GM21528 (cell line): Measurements from ENCODE around the gene FASTK.

ENCODE experiments used
- ATAC-seq: cut with Tn5 transposase; IDR thresholded peaks from one replicate; pipeline ENCODE4 v1.9.1; 2021; ENCODE audit warnings: mild to moderate bottlenecking, moderate library complexity; ENCODE audit not compliant: unreplicated experiment, low FRiP score

FASTK gene

DNA sequence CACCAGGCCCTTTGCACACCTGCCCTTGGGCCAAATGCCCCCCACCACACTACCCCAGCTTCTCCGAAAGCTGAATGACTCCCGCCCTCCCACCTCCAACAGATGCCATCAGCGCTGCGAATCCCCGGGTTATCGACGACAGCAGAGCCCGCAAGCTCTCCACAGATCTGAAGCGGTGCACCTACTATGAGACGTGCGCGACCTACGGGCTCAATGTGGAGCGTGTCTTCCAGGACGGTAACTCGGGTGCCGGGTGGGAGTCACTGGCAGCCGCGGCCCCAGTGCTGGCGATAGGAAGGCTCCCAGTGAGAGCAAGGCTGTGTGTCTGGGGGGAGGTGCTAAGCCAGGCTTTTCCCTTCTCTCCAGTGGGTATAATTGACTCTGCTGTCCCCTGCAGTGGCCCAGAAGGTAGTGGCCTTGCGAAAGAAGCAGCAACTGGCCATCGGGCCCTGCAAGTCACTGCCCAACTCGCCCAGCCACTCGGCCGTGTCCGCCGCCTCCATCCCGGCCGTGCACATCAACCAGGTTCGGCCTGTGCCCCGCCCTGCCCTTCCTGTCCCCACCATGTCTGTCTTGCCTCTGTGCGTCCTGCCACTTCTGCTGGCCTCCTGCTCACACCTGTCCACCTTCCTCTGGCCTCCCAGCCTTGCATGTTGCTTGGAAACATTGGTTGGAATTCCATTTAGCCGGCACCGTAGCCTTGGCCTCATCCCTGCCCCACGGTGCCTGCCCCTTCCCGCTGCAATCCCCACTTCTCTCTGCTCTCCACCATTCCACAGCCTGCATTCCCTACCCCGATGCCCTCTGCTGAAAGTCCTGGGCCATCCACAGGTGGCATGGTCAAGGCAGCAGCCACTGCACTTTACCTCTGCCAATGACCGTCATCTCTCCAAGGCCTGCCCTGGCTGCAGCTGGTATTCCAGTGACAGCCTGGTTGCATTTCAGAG is 37.8 kb upstream of the FASTK start:
- no peak for ATAC-seq

- ATAC-seq: no peak
Observed at GRCh38 chr7:151117565-151117964, 37.0 kb upstream of the FASTK start.

GRCh38 chr7:151116603-151117440 is 36.2 kb upstream of the FASTK start:
- ATAC-seq: no peak

DNA sequence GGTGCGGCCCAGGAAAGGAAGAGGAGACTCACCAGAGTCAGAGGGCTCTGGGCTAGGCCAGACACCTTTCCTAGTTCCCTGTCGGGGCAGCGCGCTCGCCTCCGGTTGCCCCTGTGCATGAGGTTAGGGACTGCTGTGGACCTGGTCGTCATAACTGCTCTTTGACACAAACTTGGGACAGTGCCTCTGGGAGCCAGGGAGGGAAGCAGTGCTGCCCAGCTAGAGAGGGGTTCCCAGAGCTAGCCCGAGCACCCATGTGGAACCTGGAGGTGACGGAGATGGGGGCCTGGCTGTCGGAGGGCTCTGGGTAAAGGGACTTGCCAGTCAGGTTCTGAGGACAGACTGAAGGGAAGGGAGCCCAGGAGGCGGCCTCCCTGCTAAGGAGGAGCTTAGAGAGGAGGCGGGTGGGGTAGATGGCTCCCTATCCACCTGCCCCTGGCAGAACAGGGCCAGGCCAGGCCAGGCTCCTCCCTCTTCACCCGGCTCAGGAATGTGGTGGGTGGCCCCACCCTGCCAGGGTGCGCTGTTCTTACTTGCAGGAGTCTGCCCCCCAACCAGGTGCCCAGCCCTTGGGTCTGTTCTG is 35.3 kb upstream of the FASTK start:
- ATAC-seq: no peak

DNA sequence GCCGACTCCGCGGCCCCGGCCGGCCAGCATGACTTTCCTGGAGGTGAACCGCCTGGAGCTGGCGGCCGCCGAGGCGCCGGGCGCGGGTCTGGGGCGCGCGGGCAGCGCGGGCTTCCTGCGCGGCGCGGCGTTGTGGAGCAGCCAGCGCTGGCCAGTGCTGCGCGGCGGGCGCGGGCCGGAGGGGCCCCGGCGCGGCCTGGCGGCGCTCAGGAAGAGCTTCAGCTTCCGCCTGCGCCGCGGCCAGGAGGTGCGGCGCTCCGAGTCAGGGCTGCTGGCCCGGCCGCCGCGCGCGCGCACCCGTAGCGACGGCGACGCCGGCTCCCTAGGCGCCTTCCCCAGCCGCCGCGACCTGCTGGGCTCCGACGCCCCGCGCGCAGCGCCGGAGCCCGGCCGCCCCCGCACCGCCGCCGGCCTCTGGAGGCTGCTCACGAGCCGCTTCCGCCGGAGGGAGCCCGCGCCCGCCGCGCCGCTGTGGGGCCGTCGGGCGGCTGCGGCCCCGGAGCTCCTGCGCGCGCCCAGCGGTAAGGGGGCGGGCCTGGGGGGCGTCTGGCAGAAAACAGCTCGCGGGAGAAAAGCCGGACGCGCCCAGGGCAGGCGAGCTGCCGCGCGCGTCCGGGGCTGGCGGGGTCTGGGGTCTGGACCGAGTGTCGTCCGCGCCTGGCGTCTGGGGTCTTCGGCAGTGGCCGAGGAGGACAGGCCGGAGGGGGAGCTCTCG is 34.7 kb upstream of the FASTK start:
- ATAC-seq: no peak

DNA sequence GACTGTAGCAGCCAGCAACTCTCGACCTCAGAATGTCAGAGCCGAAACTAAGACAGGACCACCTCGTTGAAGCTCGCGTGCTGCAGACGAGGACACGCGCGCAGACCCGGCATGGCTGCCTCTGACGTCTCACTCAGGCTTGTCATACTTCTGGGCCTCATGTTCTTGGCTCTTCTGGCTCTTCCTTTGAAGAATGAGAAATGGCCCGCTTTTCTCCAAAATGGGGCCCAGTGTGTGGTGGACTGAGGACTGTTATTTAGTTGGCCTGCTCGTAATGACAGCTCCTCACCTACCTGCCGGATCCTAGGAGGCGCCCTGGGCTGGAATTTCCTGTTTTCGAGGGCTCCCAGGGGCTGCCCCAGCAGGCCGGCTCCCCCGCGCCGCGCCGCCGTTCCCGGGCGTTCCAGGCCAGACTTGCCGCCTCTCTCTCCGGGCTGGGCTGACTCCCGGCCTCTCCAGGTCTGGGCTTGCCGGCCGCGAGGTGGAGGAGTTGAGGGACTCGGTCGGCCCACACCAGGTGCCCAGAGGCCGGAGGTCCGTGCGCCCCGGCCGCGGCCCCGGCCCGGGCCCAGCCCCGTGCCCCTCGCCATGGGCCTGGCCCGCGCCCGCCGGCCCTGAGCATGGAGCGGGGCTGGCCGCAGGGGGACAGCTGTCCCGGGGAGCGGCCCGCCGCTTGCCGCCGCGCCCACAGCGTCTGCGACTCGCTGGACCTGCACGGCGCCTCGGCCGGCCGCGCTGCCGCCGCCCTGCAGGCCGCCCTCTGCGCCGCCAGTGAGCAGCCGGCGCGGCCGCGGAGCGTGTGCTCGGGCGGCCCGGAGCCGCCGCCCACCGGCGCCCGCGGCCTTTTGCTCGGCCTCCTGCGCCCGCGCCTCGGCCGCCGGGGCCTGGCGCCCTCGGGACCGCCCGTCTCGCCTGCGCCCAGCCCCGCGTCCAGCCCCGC is 33.8 kb upstream of the FASTK start:
- no peak for ATAC-seq

- ATAC-seq: no peak
Observed at GRCh38 chr7:151113344-151114150, 32.9 kb upstream of the FASTK start.

GRCh38 chr7:151110941-151111645 is 30.5 kb upstream of the FASTK start:
- peak; percentile 74 for ATAC-seq

- no peak for ATAC-seq
Observed at GRCh38 chr7:151110236-151110940, 29.8 kb upstream of the FASTK start.

DNA sequence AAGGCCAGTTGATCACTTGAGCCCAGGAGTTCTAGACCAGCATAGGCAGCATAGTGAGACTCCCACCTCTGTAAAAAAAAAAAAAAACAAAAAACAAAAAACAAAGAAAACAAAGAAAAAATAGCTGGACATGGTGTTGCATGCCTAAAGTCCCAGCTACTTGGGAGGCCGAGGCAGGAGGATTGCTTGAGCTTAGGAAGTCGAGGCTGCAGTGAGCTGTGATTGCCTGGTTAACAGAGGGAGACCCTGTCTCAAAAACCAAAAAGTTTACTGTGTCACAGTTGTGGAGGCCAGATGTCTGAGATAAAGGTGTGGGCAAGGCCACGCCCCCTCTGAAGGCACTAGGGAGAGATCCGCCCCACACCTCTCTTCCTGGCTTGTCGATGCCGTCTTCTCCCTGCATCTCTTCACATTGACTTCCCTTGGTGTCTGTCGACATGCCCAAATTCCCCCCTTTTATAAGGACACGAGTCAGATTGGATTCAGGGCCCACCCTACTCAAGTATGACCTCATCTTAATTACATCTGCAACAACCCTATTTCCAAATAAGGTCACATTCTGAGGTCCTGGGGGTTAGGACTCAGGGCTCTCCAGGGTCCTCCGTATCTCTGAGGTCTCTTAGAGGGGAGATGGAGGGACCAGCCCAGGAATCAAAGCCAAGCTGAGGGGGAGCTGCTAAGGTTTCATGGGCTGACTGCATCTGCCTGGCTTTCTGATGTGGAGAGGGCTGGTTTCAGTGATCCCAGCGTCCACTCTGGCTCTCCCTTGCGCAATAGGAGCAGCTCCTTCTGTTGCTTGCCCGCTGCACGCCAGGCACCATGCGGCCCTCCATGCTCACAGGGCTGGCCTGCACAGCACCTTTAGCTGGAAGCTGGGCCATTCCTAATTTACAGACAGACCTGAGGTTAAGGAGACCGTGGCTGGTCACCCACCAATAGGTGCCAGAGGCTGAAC is 28.8 kb upstream of the FASTK start:
- ATAC-seq: no peak

DNA sequence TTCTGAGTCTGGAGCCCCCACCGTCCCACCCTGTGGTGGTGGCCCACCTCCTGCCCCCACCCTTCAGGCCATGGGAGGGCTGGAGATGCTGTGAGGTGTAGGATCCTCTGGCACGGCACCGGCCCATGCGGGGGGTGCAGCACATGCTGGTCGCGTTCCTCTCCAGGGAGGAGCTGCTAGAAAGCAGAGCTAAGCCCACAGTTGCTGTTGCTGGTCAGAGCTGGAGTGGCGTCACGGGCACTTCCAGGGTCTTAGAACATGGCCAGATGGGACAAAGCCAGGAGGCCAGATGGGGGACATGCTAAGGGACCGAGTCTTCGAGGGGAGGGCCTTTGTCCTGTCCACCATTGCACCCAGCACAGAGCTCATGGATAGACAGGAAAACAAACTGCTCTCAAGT is 27.3 kb upstream of the FASTK start:
- ATAC-seq: no peak

GRCh38 chr7:151104411-151105235 is 24.0 kb upstream of the FASTK start:
- ATAC-seq: no peak

GRCh38 chr7:151103973-151104372 is 23.4 kb upstream of the FASTK start:
- no peak for ATAC-seq

DNA sequence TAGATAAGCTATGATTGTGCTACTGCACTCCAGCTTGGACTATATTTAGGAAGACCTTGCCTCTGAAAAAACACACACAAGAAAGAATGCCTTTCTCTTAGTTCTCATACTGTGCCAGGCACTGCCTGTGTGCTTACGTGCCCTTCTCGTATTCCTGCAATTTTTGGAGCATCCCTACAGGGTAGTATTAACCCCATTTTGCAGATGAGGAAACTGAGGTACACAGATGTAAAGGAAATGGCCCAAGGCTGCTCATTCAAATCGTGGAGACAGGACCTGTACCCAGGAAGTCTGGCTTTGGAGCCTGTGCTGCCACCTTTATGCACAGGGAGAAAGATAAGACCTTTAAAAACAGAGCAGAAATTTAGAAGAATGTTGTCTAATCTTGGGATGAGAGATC is 22.4 kb upstream of the FASTK start:
- ATAC-seq: no peak

DNA sequence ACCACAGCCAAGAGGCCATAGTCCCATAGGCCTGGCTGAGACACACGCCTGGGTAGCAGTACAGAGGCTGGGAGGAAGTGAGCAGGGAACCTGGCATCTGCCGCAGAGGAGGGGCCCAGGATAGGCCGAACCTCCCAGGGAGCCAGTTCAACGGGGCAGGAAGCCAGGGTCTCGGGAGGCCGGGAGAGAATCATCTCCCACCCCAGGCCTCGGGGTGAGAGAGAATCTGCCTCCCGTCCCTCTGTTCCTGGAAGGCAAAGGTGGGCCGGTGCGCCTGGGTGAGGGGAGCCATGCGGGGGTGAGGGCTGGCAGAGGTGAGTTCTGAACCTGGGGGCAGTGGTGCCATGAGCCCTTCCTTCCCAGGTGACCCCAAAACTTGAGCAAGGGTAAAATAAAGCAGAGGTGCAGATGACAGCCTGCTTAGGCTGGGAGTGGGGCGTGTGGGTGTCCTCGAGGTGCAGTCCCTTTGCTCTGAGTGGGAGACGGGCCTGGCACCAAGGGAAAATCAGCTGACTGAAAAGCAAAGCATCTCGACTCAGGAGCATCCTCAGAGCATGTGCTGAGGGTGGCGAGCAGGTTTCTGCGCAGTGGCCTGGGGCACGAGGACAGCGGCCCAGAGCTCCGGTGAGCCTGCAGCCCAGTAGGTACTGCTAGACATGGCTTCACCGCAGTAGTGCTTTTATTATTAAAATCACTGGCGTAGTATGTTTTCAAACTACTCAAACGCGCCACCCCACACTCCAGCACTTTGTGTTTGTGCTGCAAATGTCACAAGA is 21.2 kb upstream of the FASTK start:
- ATAC-seq: no peak
